Left ventricle myocardium inferior (tissue), 1 donor: ENCODE measurements around the gene TCN2. TPM values are rescaled to one million over a fixed set of nuclear protein-coding genes. Genes with fewer than 3 reads are reported as not detected.

Experiments
- DNase-seq: peaks from one replicate; pipeline ENCODE4 v3.0.0-alpha.2; 2020
- H3K27ac ChIP-seq: fragments of 200-600 bp; replicated peaks from 2 replicates; pipeline ENCODE4 v1.8.0; 2021
- H3K27me3 ChIP-seq: fragments of 200-600 bp; 2 replicates; pipeline ENCODE4 v1.8.0; 2021; ENCODE audit warnings: low read depth
- H3K36me3 ChIP-seq: fragments of 200-600 bp; 2 replicates; pipeline ENCODE4 v1.8.0; 2021
- H3K4me1 ChIP-seq: fragments of 200-600 bp; 2 replicates; pipeline ENCODE4 v1.8.0; 2021
- H3K4me3 ChIP-seq: fragments of 200-600 bp; 2 replicates; pipeline ENCODE4 v1.8.0; 2021; ENCODE audit warnings: mild to moderate bottlenecking, moderate library complexity
- H3K9me3 ChIP-seq: fragments of 200-600 bp; replicated peaks from 2 replicates; pipeline ENCODE4 v1.8.0; 2021
- intact Hi-C: fragments of 100-400 bp; cut with micrococcal nuclease; formaldehyde crosslinking; loops from one replicate; pipeline ENCODE4 v1.11.0; 2022
- total RNA-seq: library from RNA; stranded (reverse); fragmentation: NEBNext Ultra II Directional; extraction: Animal tissue kit (Norgen Biotek cat#: 25700); gene quantifications from one replicate; pipeline ENCODE4 v1.2.1, GENCODE V29; 2021
- TF ChIP-seq, protein P1 (sequence below): fragments of 200-600 bp; IDR thresholded peaks from 2 replicates; pipeline ENCODE4 v1.8.0; 2021; ENCODE audit warnings: antibody characterized with exemption, mild to moderate bottlenecking, borderline replicate concordance
- donor health status: DM: no; HTN: yes; CAD: no; lungs with severe emphysema.

Gene TCN2
- total RNA-seq, 1 donor from 2014 or later: 14.1 TPM

DNA sequence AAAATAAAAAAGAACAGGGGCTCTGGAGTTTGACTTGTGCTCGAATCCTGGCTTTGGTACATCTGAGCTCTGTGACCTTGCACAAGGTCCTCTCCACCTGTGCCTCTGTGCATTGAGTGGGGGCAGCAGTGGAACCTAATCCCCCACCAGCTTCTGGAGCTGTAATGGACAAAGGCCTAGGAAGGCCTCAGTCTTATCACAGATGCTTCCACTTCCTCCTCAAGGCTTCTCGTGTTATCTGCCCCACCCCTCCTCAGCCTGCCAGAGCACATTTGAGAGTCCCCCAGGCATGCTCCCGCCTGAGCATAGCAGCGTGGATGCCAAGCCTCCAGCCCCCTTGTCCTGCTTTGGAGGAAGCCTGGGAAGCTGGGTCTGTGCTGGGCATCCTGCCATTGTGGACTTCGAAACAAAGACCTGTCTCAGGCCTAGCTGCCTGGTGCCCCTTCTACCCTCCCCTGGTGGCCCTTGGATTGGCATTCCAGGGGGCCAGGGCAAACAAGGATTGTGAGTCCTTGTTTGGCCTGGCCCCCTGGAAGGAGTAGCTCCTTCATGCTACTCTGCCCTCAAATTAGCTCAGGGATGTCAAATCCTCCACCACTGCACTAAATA lies 43.6 kb downstream of the TCN2 start:
- TF ChIP-seq, protein P1, sequence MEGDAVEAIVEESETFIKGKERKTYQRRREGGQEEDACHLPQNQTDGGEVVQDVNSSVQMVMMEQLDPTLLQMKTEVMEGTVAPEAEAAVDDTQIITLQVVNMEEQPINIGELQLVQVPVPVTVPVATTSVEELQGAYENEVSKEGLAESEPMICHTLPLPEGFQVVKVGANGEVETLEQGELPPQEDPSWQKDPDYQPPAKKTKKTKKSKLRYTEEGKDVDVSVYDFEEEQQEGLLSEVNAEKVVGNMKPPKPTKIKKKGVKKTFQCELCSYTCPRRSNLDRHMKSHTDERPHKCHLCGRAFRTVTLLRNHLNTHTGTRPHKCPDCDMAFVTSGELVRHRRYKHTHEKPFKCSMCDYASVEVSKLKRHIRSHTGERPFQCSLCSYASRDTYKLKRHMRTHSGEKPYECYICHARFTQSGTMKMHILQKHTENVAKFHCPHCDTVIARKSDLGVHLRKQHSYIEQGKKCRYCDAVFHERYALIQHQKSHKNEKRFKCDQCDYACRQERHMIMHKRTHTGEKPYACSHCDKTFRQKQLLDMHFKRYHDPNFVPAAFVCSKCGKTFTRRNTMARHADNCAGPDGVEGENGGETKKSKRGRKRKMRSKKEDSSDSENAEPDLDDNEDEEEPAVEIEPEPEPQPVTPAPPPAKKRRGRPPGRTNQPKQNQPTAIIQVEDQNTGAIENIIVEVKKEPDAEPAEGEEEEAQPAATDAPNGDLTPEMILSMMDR: no peak
- no peaks in the 10 kb centered on the region for H3K27me3 ChIP-seq
- H3K4me1 ChIP-seq: peaks cover 4% of the 10 kb centered on the region
- no peak overlapping the region for H3K4me3 ChIP-seq
- H3K27ac ChIP-seq: no peak overlapping the region
- DNase-seq: no peak
- H3K36me3 ChIP-seq: peaks cover 6% of the 10 kb centered on the region
- intact Hi-C loops: no loop called here
- H3K9me3 ChIP-seq: no peaks in the 10 kb centered on the region

DNA sequence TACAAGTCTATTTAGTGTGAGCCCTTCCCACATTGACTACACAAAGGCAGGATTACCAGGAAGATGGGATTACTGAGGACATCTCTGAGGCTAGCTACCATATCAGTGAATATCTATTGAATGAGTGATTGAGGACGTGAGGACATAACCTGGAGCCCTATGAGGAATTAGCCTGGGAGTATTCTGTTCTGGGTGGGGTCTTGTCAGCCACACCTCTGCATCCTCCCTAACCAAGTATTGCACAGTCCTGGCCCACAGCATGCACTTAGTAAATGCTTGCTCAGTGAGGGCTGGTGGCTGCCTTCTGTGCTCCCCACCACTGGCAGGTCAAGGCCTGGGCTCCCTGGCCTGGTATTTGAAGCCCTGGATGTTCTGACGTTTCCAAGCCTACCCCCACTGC lies 45.9 kb downstream of the TCN2 start:
- no peak for DNase-seq
- Histone ChIP-seq H3K4me1 (peaks cover 4% of the 10 kb centered on the region), H3K36me3 (peaks cover 6% of the 10 kb centered on the region), H3K27me3 (no peaks in the 10 kb centered on the region), H3K9me3 (no peaks in the 10 kb centered on the region), H3K27ac (no peak overlapping the region), H3K4me3 (no peak overlapping the region)
- intact Hi-C loops: no loop called here
- TF ChIP-seq, protein P1: no peak

DNA sequence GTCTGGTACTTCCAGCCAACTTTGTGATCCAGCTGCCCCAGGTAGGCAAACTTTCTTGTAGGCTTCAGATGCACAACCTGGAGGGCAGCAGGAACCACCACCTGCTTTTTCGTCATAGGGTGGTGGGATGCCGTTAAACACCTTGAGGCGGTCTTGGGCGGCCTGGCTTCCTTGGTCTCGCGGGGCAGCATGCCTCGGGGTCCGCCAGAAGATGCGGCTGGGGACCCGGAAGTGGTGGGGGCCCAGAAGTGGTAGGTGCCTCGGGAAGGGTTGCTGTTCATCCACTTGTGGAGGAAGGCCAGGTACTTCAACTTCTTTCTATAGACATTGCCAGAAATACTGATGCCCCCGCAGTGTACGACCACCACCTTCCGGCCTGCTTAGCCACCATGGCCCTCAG lies 47.4 kb downstream of the TCN2 start:
- intact Hi-C loops: no loop called here
- DNase-seq: no peak
- Histone ChIP-seq H3K9me3 (no peaks in the 10 kb centered on the region), H3K27me3 (no peaks in the 10 kb centered on the region), H3K4me1 (peaks cover 4% of the 10 kb centered on the region), H3K36me3 (peaks cover 6% of the 10 kb centered on the region), H3K27ac (no peak overlapping the region), H3K4me3 (no peak overlapping the region)
- TF ChIP-seq, protein P1: no peak

DNA sequence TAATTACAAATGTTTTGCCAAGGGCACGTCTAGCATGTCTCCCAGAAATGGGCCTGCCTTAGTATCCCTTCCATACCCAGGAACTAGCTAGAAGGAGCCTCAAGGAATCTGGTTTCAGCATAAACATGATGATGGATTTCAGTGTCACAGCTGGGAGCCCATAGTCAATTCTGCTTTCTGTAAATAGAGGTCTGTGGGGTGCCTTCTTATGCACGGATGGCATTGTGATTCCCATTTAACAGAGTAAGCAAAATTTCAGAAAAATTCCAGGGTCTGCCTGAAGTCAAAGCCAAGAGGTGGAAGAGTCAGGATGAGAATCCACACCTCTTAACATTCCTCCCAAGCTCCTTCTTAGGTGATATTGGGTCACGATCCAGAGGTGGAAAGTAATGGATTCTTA lies 48.6 kb downstream of the TCN2 start:
- intact Hi-C loops: no loop called here
- Histone ChIP-seq H3K27me3 (no peaks in the 10 kb centered on the region), H3K36me3 (peaks cover 6% of the 10 kb centered on the region), H3K4me3 (no peak overlapping the region), H3K27ac (no peak overlapping the region), H3K4me1 (peaks cover 2% of the 10 kb centered on the region), H3K9me3 (no peaks in the 10 kb centered on the region)
- TF ChIP-seq, protein P1: no peak
- DNase-seq: no peak

DNA sequence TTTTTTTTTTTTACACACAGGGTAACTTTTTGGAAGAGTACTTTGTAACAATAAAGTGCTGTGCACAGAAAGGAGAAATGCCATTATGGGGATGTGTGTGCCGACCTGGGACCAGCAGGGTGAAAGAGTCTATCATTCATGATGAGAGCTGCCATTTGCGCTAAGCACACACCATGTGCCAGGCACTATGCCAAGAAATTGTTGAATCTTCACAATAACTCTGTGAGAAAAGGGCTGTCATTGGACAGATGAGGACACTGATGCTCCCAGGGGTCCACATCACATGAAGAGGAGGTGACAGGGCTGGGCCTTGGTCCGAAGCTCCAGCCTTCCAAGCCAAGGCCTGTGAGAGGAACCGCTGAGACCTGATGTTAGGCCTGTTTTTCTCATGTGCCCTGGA lies 55.1 kb downstream of the TCN2 start:
- DNase-seq: no peak
- intact Hi-C loops: no loop called here
- no peak overlapping the region for H3K4me3 ChIP-seq
- no peaks in the 10 kb centered on the region for H3K9me3 ChIP-seq
- peaks cover 11% of the 10 kb centered on the region for H3K4me1 ChIP-seq
- H3K36me3 ChIP-seq: peaks cover 29% of the 10 kb centered on the region
- no peaks in the 10 kb centered on the region for H3K27me3 ChIP-seq
- TF ChIP-seq, protein P1: no peak
- no peak overlapping the region for H3K27ac ChIP-seq

DNA sequence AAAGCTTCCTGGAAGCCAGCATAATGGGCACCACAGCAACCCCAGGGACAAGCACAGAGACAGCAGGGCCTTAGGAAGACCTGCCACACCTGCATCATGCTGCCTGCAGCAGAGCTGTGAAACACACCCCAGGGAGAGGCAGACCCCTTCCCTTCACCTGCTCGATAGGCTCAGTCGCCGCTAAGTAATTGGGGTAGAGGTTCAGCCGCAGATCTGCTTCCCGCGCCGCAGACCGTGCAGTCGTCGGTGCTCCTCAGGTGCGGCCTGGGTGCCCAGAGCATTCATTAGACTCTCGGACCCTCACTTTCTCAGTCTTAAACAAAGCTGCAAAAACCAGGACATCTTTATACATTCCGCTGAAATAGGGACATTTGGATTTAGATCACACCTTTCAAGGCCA lies 57.8 kb downstream of the TCN2 start:
- peaks cover 25% of the 10 kb centered on the region for H3K4me1 ChIP-seq
- no peaks in the 10 kb centered on the region for H3K9me3 ChIP-seq
- H3K36me3 ChIP-seq: peaks cover 29% of the 10 kb centered on the region
- H3K4me3 ChIP-seq: no peak overlapping the region
- no peak overlapping the region for H3K27ac ChIP-seq
- intact Hi-C loops: no loop called here
- TF ChIP-seq, protein P1: no peak
- H3K27me3 ChIP-seq: no peaks in the 10 kb centered on the region
- no peak for DNase-seq
